BLaER1 treated with 17β-estradiol and CSF1 and Interleukin-3, amounts not matched to agents 10 nM and 100 nM (cell line): ENCODE measurements around the gene TBC1D12.
"Not testable (repeated sequence)": the region's sequence is repeated elsewhere in the genome, so short reads cannot be mapped to it uniquely, and the experiment has no call there.

Experiments used
- H3K27ac ChIP-seq, 11 experiments: shearing (Covaris generic); formaldehyde crosslinking; 2 replicates each; pipeline ENCODE4 v1.8.1; 2022
- H3K27me3 ChIP-seq, 11 experiments: shearing (Covaris generic); formaldehyde crosslinking; 2 replicates each; pipeline ENCODE4 v1.8.1; 2022
- H3K36me3 ChIP-seq, 11 experiments: shearing (Covaris generic); formaldehyde crosslinking; 2 replicates each; pipeline ENCODE4 v1.8.1; 2022
- H3K4me1 ChIP-seq, 10 experiments: shearing (Covaris generic); formaldehyde crosslinking; 2 replicates each; pipeline ENCODE4 v1.8.1; 2022
- H3K4me2 ChIP-seq, 11 experiments: shearing (Covaris generic); formaldehyde crosslinking; 2 replicates each; pipeline ENCODE4 v1.8.1; 2022
- H3K4me3 ChIP-seq, 10 experiments: shearing (Covaris generic); formaldehyde crosslinking; 2 replicates each; pipeline ENCODE4 v1.8.1; 2022
- H3K9ac ChIP-seq, 11 experiments: shearing (Covaris generic); formaldehyde crosslinking; 2 replicates each; pipeline ENCODE4 v1.8.1; 2022
- H3K9me3 ChIP-seq, 11 experiments: shearing (Covaris generic); formaldehyde crosslinking; replicated peaks in 1 of 11; 2 replicates each; pipeline ENCODE4 v1.8.1; 2022
- H4K20me1 ChIP-seq, 11 experiments: shearing (Covaris generic); formaldehyde crosslinking; 2 replicates each; pipeline ENCODE4 v1.8.1; 2022
- Cebpa-rat ChIP-seq, 11 experiments: shearing (Covaris generic); IDR thresholded peaks; 2 replicates each; pipeline ENCODE4 v1.8.1; 2022

TBC1D12 gene

DNA sequence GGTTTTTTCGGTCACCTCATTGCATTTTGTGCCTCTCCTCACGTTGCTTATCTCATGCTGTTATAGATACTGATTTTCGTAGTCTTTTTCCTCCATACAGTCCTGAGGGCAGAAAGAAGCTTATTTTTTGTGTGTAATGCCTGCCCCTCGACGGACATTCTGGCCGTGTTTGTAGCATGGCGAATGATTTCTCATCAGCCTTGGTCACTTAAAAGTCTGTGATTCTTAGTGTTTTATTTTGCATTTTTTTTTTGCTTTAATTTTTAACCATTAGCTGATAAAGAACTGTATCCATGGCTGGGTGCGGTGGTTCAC, 39.1 kb upstream of the TBC1D12 start:
- peak overlapping the region; percentile 65 to 80 (median 72) for H3K4me3 ChIP-seq
- peak overlapping the region in 8 of 11 experiments; percentile 52 to 78 (median 72); a peak in 9 of 22 replicates for H3K27ac ChIP-seq
- H3K36me3 ChIP-seq: peaks cover 0 to 33% (median 29%) of the 10 kb centered on the region in 11 experiments; a peak in 19 of 22 replicates

DNA sequence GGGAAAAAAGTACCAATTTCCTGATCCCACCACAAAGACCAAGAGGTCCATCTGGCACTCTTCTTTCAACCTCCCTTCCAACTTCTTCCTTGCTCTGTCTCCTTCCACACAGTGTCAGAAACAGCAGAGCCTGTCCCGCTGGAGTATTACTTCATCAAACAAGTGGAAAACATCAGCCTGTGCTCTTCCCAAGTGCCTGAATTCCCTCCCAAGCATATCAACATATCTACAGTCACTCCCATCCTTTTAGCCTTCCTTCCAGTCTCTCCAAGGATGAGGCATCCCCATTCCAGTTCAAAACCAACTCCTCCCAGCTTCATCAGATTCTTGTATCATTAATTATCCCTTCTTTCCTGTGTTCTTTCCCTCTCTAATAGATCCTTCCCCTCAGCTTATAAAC, 37.9 kb upstream of the TBC1D12 start:
- Histone ChIP-seq H3K36me3 (peaks cover 0 to 20% (median 16%) of the 10 kb centered on the region in 11 experiments; a peak in 16 of 22 replicates), H3K4me1 (peaks cover 9 to 22% (median 15%) of the 10 kb centered on the region in 10 experiments; a peak in 19 of 20 replicates), H3K27ac (no peak overlapping the region), H3K9ac (no peak overlapping the region), H3K9me3 (peaks cover 0 to 23% (median 11%) of the 10 kb centered on the region in 11 experiments; a peak in 15 of 22 replicates), H4K20me1 (peaks cover 0 to 7% (median 0%) of the 10 kb centered on the region in 11 experiments; a peak in 4 of 22 replicates), H3K4me3 (no peak overlapping the region), H3K27me3 (no peaks in the 10 kb centered on the region; a peak in 1 of 22 replicates), H3K4me2 (no peak overlapping the region)
- TF ChIP-seq Cebpa-rat (IDR thresholded peaks at IDR 0.05): no peak

More for the DNA sequence above, 39.1 kb upstream of the TBC1D12 start:
- Histone ChIP-seq H4K20me1 (peaks cover 0 to 17% (median 4%) of the 10 kb centered on the region in 11 experiments; a peak in 5 of 22 replicates), H3K27me3 (no peaks in the 10 kb centered on the region; a peak in 1 of 22 replicates), H3K9me3 (peaks cover 0 to 23% (median 11%) of the 10 kb centered on the region in 11 experiments; a peak in 15 of 22 replicates), H3K4me1 (peaks cover 9 to 28% (median 15%) of the 10 kb centered on the region in 10 experiments; a peak in 19 of 20 replicates), H3K9ac (peak overlapping the region in 8 of 11 experiments; percentile 75 to 84 (median 80); a peak in 11 of 22 replicates), H3K4me2 (peak overlapping the region; percentile 62 to 85 (median 79); a peak in 21 of 22 replicates)
- no peak for TF ChIP-seq Cebpa-rat (IDR thresholded peaks at IDR 0.05)

DNA sequence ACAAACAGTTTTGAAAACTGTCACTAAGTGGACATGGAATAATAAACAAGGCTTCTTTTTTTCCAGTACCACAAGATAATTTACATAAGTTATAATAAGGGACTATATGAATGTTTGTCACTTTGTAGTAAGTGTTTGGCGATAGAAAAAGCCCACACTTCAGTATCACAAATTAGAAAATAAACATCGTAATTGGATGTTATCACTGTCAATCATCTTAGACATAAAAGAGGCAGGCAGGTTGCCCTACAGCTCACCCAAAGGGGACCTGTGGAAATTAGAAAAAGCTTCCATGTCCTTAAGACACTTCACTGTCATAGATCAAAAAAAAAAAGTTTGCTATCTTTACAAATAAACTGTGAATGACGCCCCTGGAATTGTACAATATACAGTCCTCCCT, 36.0 kb upstream of the TBC1D12 start:
- H4K20me1 ChIP-seq: peaks cover 0 to under 1% (median 0%) of the 10 kb centered on the region in 11 experiments; a peak in 1 of 22 replicates
- H3K36me3 ChIP-seq: peaks cover 0 to under 1% (median 0%) of the 10 kb centered on the region in 11 experiments; a peak in 2 of 22 replicates
- TF ChIP-seq Cebpa-rat (IDR thresholded peaks at IDR 0.05): no peak
- H3K27me3 ChIP-seq: no peaks in the 10 kb centered on the region; a peak in 1 of 22 replicates
- H3K4me3 ChIP-seq: no peak overlapping the region
- H3K27ac ChIP-seq: no peak overlapping the region
- H3K9me3 ChIP-seq: peaks cover 0 to 23% (median 11%) of the 10 kb centered on the region in 11 experiments; a peak in 15 of 22 replicates
- no peak overlapping the region for H3K4me2 ChIP-seq
- no peak overlapping the region for H3K9ac ChIP-seq
- H3K4me1 ChIP-seq: peaks cover 6 to 10% (median 8%) of the 10 kb centered on the region in 10 experiments; a peak in 19 of 20 replicates

DNA sequence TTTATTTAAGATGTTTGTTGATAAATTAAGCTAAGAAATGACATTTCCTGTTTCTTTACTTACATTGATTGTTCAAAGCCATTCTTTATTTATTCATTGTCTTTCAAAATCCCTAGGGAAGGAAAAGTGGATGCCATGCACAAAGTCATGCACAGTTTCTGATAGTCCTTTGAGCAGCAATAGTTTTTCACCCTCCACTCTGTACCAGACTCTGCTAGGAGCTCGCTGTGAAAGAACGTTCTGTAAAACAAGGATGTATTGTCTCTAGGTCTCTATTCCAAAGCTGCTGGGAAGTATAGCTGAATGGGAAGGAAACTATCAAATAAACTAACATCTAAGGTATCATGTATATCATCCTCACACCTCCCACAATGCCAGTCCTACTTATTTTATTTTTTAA, 31.8 kb upstream of the TBC1D12 start:
- peaks cover 0 to 9% (median 0%) of the 10 kb centered on the region in 10 experiments; a peak in 4 of 20 replicates for H3K4me1 ChIP-seq
- H3K4me2 ChIP-seq: no peak overlapping the region
- TF ChIP-seq Cebpa-rat (IDR thresholded peaks at IDR 0.05): no peak
- no peaks in the 10 kb centered on the region for H3K9me3 ChIP-seq
- no peaks in the 10 kb centered on the region for H3K36me3 ChIP-seq
- H3K27me3 ChIP-seq: no peaks in the 10 kb centered on the region
- no peaks in the 10 kb centered on the region for H4K20me1 ChIP-seq
- H3K27ac ChIP-seq: no peak overlapping the region
- H3K4me3 ChIP-seq: no peak overlapping the region
- H3K9ac ChIP-seq: no peak overlapping the region

GRCh38 chr10:94375374-94375773, 27.0 kb upstream of the TBC1D12 start:
- no peaks in the 10 kb centered on the region for H3K36me3 ChIP-seq
- no peak for TF ChIP-seq Cebpa-rat (IDR thresholded peaks at IDR 0.05)
- H4K20me1 ChIP-seq: no peaks in the 10 kb centered on the region
- H3K4me2 ChIP-seq: no peak overlapping the region
- H3K4me1 ChIP-seq: peaks cover 0 to 14% (median 0%) of the 10 kb centered on the region in 10 experiments; a peak in 4 of 20 replicates
- H3K9me3 ChIP-seq: no peaks in the 10 kb centered on the region
- H3K27ac ChIP-seq: no peak overlapping the region
- H3K27me3 ChIP-seq: no peaks in the 10 kb centered on the region
- no peak overlapping the region for H3K9ac ChIP-seq
- no peak overlapping the region for H3K4me3 ChIP-seq

DNA sequence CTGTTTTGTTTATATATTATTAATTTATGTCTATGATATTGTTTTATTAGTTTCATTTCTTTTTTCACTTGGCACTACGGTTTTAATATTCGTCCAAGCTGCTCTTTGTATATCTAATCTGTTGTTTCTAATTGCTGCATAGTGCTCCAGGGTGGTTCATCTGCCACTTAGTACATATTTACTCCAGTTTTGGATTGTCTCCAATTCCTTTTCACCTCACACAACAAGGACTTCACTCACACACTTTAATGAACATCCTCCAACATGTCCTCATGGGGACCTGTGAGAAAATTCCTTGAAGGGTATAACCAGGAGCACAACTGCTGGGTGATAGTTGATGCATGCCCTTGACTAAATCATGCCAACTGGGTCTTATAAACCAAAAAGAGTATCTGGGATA, 25.5 kb upstream of the TBC1D12 start:
- Histone ChIP-seq H3K27ac (no peak overlapping the region), H4K20me1 (no peaks in the 10 kb centered on the region), H3K4me3 (no peak overlapping the region), H3K9ac (no peak overlapping the region), H3K27me3 (no peaks in the 10 kb centered on the region), H3K9me3 (no peaks in the 10 kb centered on the region), H3K36me3 (no peaks in the 10 kb centered on the region), H3K4me2 (no peak overlapping the region), H3K4me1 (peaks cover 0 to 19% (median 0%) of the 10 kb centered on the region in 10 experiments; a peak in 7 of 20 replicates)
- TF ChIP-seq Cebpa-rat (IDR thresholded peaks at IDR 0.05): no peak

DNA sequence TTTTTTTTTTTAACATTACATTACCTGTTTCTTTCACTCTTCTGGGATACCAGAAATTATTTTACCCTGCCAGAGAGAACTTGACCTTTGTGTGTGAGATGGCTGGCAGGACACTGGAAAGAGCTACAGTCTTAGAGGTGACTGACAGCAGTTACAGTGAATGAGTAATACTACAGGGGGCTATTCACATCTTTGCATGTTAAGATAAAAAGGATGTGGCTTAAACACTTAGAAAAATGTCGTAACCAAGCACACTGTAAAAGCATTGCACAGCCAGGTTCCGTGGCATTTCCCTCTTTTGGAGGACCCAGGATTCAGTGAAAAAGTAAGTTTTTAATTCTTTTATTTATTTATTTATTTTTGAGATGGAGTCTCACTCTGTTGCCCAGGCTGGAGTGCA, 18.8 kb upstream of the TBC1D12 start:
- Histone ChIP-seq H3K4me1 (peaks cover 0 to 28% (median 0%) of the 10 kb centered on the region in 10 experiments; a peak in 6 of 20 replicates), H3K4me2 (0 out of 22 replicates have a peak overlapping the region, but pooled peaks of 1 of the 11 experiments have one; percentile 9), H3K4me3 (no peak overlapping the region), H3K9me3 (no peaks in the 10 kb centered on the region), H3K9ac (no peak overlapping the region), H3K36me3 (no peaks in the 10 kb centered on the region), H3K27me3 (no peaks in the 10 kb centered on the region), H3K27ac (no peak overlapping the region), H4K20me1 (no peaks in the 10 kb centered on the region)
- no peak for TF ChIP-seq Cebpa-rat (IDR thresholded peaks at IDR 0.05)

GRCh38 chr10:94385733-94386132, 16.6 kb upstream of the TBC1D12 start:
- not testable (repeated sequence) for H4K20me1 ChIP-seq, H3K4me3 ChIP-seq, H3K4me2 ChIP-seq, H3K9me3 ChIP-seq, H3K27ac ChIP-seq, H3K9ac ChIP-seq, H3K36me3 ChIP-seq, H3K27me3 ChIP-seq
- peaks cover 0 to 27% (median 0%) of the 10 kb centered on the region in 10 experiments; a peak in 4 of 20 replicates for H3K4me1 ChIP-seq

- not testable (repeated sequence) for H3K4me3 ChIP-seq, H3K27ac ChIP-seq, H3K9ac ChIP-seq, H3K27me3 ChIP-seq, H3K36me3 ChIP-seq, H3K4me2 ChIP-seq, H4K20me1 ChIP-seq, H3K9me3 ChIP-seq, H3K4me1 ChIP-seq
These were observed 10.2 kb upstream of the TBC1D12 start for GRCh38 chr10:94392117-94392516.
